A673 (cell line): Measurements from ENCODE around the gene MTX1. TPM values are rescaled to one million over a fixed set of nuclear protein-coding genes. Genes with fewer than 3 reads are reported as not detected.
"Not testable (repeated sequence)": the region's sequence is repeated elsewhere in the genome, so short reads cannot be mapped to it uniquely, and the experiment has no call there.

Experiments used
- BruUV-seq: library from RNA; stranded (reverse); fragments of 400-500 nt; replicated peaks from 2 replicates; lab custom pipeline; 2021; lab: Mats Ljungman, UMichigan
- CTCF ChIA-PET: fragments of 300-600 bp; sonication (Branson Sonifier 250); formaldehyde crosslinking; loops from one replicate; lab custom pipeline; 2022; ENCODE audit warnings: antibody characterized with exemption; lab: Charles Lee
- POLR2A ChIA-PET: fragments of 300-600 bp; sonication (Branson Sonifier 250); formaldehyde crosslinking; loops from one replicate; lab custom pipeline; 2022; ENCODE audit warnings: antibody characterized with exemption; ENCODE audit not compliant: low non-redundant PET; lab: Charles Lee
- DNase-seq: peaks from one replicate; pipeline ENCODE4 v3.0.0-alpha.2; 2015; ENCODE audit warnings: low spot score
- H3K27ac ChIP-seq: fragments of 200-600 bp; sonication (generic); 2 replicates; pipeline ENCODE4 v1.5.1; 2016; ENCODE audit warnings: mixed run types, low read depth, mild to moderate bottlenecking, mixed read lengths, antibody characterized with exemption, low read length; ENCODE audit not compliant: poor library complexity, severe bottlenecking
- H3K27me3 ChIP-seq: fragments of 200-600 bp; sonication (generic); replicated peaks from 2 replicates; pipeline ENCODE4 v1.6.1; 2017; ENCODE audit warnings: mixed run types, low read depth, mild to moderate bottlenecking, mixed read lengths, antibody characterized with exemption, low read length; ENCODE audit not compliant: insufficient read depth, poor library complexity
- H3K36me3 ChIP-seq: fragments of 200-600 bp; sonication (generic); 2 replicates; pipeline ENCODE4 v1.6.1; 2016; ENCODE audit warnings: mixed run types, mild to moderate bottlenecking, mixed read lengths, antibody characterized with exemption, low read length; ENCODE audit not compliant: insufficient read depth, poor library complexity, severe bottlenecking
- H3K4me1 ChIP-seq: fragments of 200-600 bp; sonication (generic); 2 replicates; pipeline ENCODE4 v1.6.1; 2017; ENCODE audit warnings: mixed run types, mild to moderate bottlenecking, mixed read lengths, antibody characterized with exemption, low read length; ENCODE audit not compliant: insufficient read depth, poor library complexity, severe bottlenecking
- H3K4me3 ChIP-seq: fragments of 200-600 bp; sonication (generic); 2 replicates; pipeline ENCODE4 v1.5.1; 2016; ENCODE audit warnings: low read depth, mixed run types, mild to moderate bottlenecking, mixed read lengths, low read length; ENCODE audit not compliant: poor library complexity, severe bottlenecking
- H3K9me3 ChIP-seq: fragments of 200-600 bp; sonication (generic); 2 replicates; pipeline ENCODE4 v1.6.1; 2016; ENCODE audit warnings: mixed run types, low read depth, mild to moderate bottlenecking, mixed read lengths, antibody characterized with exemption, low read length; ENCODE audit not compliant: poor library complexity, severe bottlenecking
- EZH2 ChIP-seq: fragments of 200-600 bp; sonication (generic); IDR thresholded peaks from 2 replicates; pipeline ENCODE4 v1.6.1; 2017; ENCODE audit warnings: borderline replicate concordance, low read depth, mild to moderate bottlenecking, mixed read lengths, antibody characterized with exemption, low read length; ENCODE audit not compliant: poor library complexity, severe bottlenecking
- intact Hi-C: fragments of 100-400 bp; cut with micrococcal nuclease; formaldehyde crosslinking; loops from one replicate; pipeline ENCODE4 v1.10.0; 2022; ENCODE audit not compliant: unreplicated experiment
- total RNA-seq: library from RNA; stranded (reverse); gene quantifications from 2 replicates; pipeline ENCODE4 v1.2.3, GENCODE V29; 2021
- TF ChIP-seq, protein P1 (sequence below): fragments of 300-800, 200-600 bp; sonication (generic); conservative IDR thresholded peaks from 2 replicates; pipeline ENCODE4 v1.5.1; 2017; ENCODE audit warnings: low read depth, mild to moderate bottlenecking, antibody characterized with exemption, low read length, moderate library complexity, mixed read lengths

MTX1 gene
- total RNA-seq, 1 experiment from 2014 or later, result 65.2 TPM

DNA sequence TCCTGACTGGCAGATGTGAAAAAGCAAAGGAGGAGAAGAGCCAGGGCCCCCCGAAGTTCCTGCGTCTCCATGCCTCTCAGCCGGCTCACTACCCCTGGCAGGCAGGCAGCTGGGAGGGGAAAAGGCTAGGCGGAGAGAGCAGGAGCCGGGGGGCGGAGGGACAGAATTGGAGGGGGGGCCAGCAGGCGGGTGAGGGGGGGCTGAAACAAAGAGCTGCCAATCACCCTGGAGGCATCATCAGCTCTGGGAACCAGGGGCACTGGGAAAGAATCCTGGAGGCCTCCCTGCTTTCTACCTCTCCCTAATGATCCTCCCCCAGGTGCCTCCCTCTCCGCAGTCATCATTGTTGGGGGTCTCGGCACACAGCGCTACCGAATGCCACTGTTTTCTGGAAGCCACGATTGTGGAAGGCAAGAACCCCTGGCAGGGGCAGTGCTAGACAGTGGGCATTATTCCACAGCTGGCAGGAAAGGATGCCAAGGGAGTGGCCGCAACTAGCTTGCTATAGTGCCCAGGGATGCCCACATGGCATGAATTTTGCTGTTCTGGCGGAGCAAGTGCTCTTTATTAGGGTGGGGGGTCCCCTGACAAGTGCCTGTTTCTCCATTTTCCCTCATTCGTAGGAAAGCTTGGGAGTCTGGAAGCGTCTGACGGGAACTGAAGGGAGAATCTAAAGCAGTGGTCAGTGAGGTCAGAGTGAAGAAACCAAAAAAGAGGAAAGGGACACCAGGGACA lies 522 bp upstream of the MTX1 start, which contains the start of gene THBS3:
TSS of gene THBS3 (minus strand) at position 92 of the 735 bp plus-strand sequence. CDS start at position 71, 21 bp downstream.
- peak within 1 kb of the TSS; percentile 95 for H3K4me3 ChIP-seq
- TF ChIP-seq, protein P1, sequence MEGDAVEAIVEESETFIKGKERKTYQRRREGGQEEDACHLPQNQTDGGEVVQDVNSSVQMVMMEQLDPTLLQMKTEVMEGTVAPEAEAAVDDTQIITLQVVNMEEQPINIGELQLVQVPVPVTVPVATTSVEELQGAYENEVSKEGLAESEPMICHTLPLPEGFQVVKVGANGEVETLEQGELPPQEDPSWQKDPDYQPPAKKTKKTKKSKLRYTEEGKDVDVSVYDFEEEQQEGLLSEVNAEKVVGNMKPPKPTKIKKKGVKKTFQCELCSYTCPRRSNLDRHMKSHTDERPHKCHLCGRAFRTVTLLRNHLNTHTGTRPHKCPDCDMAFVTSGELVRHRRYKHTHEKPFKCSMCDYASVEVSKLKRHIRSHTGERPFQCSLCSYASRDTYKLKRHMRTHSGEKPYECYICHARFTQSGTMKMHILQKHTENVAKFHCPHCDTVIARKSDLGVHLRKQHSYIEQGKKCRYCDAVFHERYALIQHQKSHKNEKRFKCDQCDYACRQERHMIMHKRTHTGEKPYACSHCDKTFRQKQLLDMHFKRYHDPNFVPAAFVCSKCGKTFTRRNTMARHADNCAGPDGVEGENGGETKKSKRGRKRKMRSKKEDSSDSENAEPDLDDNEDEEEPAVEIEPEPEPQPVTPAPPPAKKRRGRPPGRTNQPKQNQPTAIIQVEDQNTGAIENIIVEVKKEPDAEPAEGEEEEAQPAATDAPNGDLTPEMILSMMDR, result no peak
- no peak for TF ChIP-seq EZH2
- H3K9me3 ChIP-seq, result no peaks in the 10 kb centered on the region
- no peaks in the 10 kb centered on the region for H3K27me3 ChIP-seq
- peak within 1 kb of the TSS; percentile 93 for H3K27ac ChIP-seq
- TSS peak; percentile 26 for BruUV-seq
- POLR2A ChIA-PET, result no interaction called here
- H3K36me3 ChIP-seq, result no peaks in the 10 kb centered on the region
- CTCF ChIA-PET, result no interaction called here
- peaks cover 16% of the 10 kb centered on the region for H3K4me1 ChIP-seq
- intact Hi-C loops, result loop anchor here (5.0 to 10.0 kb wide), 3 partner anchors 34 to 387 kb away; partner anchors contain the start of gene RUSC1
- peak; percentile 69 for DNase-seq

DNA sequence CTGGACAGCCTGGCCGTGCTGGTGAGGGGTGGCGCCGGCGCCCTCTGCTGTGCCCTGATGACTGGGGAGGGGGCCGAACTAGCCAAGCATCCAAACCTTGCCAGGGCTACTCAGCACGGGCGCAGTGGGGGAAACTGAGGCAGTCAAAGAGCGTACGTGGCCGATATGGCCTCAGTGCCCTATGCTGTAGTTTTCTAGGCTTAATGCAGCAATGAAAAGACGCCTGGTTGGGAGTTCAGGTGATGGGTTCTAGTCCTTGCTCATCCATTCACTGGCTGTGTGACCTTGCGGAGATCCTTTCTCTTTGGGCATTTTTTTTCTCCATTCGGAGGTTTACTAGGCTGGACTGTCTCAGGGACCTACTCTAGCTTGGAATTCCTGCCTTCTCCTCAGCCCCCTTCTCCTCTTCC lies 822 bp downstream of the MTX1 start:
- BruUV-seq, result TSS peak; percentile 87
- ChIA-PET POLR2A (interaction anchor here (0.7 kb wide), 1 partner anchor 18 kb away, joined by 4 read pairs; no protein-coding TSS in a partner anchor), CTCF (interaction anchor here (1.0 kb wide), 1 partner anchor 15 kb away, joined by 6 read pairs; no protein-coding TSS in a partner anchor)
- H3K27me3 ChIP-seq, result no peaks in the 10 kb centered on the region
- H3K4me3 ChIP-seq, result peak overlapping the region; percentile 95
- intact Hi-C loops, result loop anchor here (5.0 to 10.0 kb wide), 3 partner anchors 33 to 385 kb away; partner anchors contain the start of gene RUSC1
- H3K4me1 ChIP-seq, result peaks cover 16% of the 10 kb centered on the region
- peak overlapping the region; percentile 93 for H3K27ac ChIP-seq
- DNase-seq, result no peak
- H3K9me3 ChIP-seq, result no peaks in the 10 kb centered on the region
- H3K36me3 ChIP-seq, result no peaks in the 10 kb centered on the region
- TF ChIP-seq EZH2, result no peak
- TF ChIP-seq, protein P1, result no peak

DNA sequence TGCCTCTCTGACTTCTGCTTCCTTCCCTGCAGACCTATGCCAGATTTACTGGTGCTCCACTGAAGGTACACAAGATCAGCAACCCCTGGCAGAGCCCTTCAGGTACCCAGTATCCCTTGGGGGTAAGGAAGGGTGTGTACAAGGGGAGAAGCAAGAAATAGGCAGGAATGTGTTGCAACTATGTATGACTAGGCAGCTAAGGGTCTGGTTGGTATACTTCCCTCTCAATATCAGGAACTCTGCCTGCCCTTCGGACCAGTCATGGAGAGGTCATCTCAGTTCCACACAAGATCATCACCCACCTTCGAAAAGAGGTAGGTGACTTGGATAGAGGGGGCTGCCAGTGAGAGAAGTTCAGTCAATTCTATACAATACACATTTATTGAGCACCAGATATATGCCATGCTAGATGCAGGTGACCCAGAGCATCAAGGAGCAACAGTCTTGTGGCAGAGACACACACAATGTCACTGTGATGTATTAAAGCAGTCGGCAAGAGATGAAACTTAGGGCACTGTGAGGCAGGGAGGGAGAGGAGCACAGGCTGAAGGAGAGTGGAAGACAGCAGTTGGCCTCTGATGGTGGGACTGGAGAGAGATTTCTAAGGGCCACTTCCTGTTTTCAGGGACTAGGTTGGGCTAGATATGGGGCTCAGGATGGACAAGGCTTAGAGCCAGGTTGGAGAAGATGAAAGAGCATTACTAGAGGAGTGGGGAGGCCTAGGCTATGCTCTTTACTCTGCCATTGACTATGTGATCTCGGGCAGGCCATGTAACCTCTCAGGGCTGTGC lies 2.0 kb downstream of the MTX1 start:
- ChIA-PET CTCF (no interaction called here), POLR2A (no interaction called here)

DNA sequence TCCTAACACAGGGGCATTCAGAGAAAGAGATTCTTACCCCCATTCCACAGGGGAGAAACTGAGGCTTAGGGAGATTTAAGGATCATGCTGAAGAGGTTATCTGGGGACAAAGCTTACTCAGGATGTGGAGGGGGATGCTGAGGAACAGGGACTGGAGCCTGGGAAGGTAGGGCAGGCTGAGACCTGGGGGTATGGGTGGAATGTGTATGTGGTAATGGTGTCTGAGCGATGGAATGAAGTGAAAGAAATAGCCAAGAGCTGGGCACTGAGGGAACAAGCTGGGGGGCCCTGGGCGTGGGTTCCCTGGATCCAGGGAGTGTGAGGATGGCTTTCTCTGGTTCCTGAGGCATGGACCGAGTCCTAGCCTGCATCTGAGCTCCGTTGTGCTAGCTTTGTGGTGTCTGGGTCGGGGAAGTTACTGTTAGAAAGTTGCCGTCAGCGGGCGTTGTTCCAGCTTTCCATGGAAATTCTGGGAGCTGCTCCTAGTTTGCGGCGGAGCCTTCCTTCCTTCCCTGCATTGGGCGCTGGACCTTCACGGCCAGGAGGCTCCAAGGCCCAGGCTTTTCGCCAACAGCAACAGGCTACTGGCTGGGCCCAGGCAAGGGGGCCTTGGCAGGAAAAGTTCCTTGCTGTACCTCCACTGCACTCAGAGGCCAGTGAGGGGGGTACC lies 3.0 kb downstream of the MTX1 start:
- CTCF ChIA-PET, H3K27ac ChIP-seq, H3K9me3 ChIP-seq, BruUV-seq, H3K36me3 ChIP-seq, H3K4me3 ChIP-seq, DNase-seq, H3K27me3 ChIP-seq, POLR2A ChIA-PET, intact Hi-C loops: not testable (repeated sequence)
- peaks cover 16% of the 10 kb centered on the region for H3K4me1 ChIP-seq

More for the DNA sequence above, 2.0 kb downstream of the MTX1 start:
- intact Hi-C loops, result no loop called here
- Histone ChIP-seq H3K4me1 (peaks cover 16% of the 10 kb centered on the region), H3K9me3 (no peaks in the 10 kb centered on the region), H3K27ac (no peak overlapping the region), H3K36me3 (no peaks in the 10 kb centered on the region), H3K27me3 (no peaks in the 10 kb centered on the region), H3K4me3 (peak overlapping the region; percentile 95)
- DNase-seq, result no peak
- no TSS peak for BruUV-seq
- TF ChIP-seq, protein P1, result no peak
- TF ChIP-seq EZH2, result no peak
